NCI-H526 treated with DMSO at 0.1 percent for 48 hours (cell line): ENCODE data around the gene CDK14.

Source experiments
- DNase-seq: peaks from one replicate; lab custom pipeline; 2025; lab: John Stamatoyannopoulos, UW

The CDK14 gene

GRCh38 chr7:91050677-91051076, 454.6 kb downstream of the CDK14 start:
- no peak for DNase-seq

DNA sequence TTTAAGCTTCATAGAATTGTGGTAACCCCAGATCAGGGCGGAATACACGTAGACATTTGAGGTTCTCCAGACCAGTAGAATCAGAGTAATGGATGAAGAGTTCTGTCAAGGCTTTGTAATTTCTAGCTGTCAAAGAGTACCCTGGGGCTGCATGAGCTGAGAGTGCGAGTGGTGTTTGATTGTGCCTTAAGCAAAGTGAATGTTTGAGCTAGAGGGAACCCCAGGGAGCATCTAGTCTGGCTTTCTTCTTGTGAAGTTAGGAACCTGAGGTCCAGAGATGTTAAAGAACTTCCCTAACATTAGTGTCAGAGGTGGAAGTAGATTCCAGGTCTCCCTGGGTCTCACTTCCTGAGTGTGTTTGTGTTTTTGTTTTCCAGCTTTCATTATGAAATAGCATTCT, 455.8 kb downstream of the CDK14 start:
- no peak for DNase-seq

GRCh38 chr7:91054374-91054773, 458.3 kb downstream of the CDK14 start:
- DNase-seq, result no peak

- no peak for DNase-seq
These were observed 459.1 kb downstream of the CDK14 start for GRCh38 chr7:91055219-91055618.

DNA sequence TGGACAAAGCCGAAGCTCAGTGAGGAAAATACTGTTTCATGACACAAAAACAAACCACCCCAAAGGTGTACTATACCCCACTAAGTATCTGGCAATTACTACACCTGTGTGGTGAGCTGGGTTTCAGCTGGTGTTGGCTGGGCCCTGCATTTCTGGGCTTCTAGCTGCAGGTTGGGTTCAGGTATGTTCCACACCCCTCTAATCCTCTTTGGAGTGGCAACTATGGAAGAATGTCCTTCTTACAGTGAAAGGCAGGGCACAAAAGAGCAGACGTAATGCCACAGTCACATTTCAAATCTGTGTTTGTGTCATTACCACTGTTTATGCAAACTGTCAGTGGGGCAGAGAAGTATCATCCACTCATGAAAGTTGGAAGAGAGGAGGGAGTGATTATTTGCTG, 466.6 kb downstream of the CDK14 start:
- no peak for DNase-seq

DNA sequence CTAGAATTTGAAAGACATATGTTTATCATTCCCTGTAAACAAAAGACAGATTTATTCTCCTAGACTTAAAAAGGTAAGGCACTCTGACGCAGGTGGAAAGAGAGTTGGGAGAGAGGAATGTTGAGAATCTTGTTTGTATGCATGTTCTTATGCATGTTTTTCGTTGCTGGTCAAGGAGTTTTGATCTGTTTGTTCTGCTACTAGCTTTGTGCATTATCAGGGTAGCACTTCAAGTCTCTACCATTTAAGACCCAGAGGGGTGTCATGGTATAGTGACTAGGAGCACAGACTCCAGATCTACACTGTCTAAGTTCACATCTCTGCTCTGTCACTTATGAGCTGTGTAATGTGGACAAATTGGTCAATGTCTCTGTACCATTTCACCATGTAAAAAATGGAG, 467.9 kb downstream of the CDK14 start:
- no peak for DNase-seq

GRCh38 chr7:91064938-91065337, 468.8 kb downstream of the CDK14 start:
- DNase-seq, result no peak

GRCh38 chr7:91066627-91067026, 470.5 kb downstream of the CDK14 start:
- DNase-seq, result peak; percentile 47

GRCh38 chr7:91067242-91067641, 471.1 kb downstream of the CDK14 start:
- no peak for DNase-seq

- no peak for DNase-seq
These were observed 472.1 kb downstream of the CDK14 start for GRCh38 chr7:91068136-91068795.

GRCh38 chr7:91069146-91069545, 473.0 kb downstream of the CDK14 start:
- no peak for DNase-seq

GRCh38 chr7:91079487-91079886, 483.4 kb downstream of the CDK14 start:
- DNase-seq, result no peak

- DNase-seq, result peak; percentile 14
These were observed 484.2 kb downstream of the CDK14 start for GRCh38 chr7:91080351-91080750.

GRCh38 chr7:91082038-91082437, 485.9 kb downstream of the CDK14 start:
- DNase-seq, result no peak

DNA sequence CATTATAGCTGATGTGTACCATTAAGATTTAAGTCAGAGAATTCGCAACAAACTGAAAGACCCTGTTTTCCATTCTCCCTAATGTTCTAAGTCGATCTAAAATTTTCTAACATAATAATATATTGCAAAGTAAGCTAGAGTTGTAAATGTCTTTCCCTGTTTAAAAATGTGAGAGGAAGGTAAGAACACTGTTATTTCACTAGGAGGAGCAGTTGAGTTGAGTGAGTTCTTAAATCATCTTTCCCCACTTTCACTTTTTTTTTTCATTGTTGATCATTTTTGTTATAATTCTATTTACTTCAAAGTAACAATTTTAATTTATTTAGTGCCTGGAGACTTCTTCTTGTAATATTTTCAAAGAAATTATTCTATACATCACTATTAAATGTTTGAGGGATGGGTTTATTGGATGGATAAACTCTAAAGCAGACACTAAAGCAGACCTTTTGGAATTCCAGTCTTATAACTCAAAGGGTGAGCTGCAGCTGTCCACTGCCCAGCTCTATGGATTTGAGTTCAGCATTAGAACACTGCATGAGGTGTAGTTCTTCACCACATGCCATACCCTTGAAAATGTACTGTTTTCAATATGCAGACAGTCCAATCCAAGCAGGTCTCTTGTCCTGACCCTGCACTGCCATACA, 486.9 kb downstream of the CDK14 start:
- DNase-seq, result no peak

DNA sequence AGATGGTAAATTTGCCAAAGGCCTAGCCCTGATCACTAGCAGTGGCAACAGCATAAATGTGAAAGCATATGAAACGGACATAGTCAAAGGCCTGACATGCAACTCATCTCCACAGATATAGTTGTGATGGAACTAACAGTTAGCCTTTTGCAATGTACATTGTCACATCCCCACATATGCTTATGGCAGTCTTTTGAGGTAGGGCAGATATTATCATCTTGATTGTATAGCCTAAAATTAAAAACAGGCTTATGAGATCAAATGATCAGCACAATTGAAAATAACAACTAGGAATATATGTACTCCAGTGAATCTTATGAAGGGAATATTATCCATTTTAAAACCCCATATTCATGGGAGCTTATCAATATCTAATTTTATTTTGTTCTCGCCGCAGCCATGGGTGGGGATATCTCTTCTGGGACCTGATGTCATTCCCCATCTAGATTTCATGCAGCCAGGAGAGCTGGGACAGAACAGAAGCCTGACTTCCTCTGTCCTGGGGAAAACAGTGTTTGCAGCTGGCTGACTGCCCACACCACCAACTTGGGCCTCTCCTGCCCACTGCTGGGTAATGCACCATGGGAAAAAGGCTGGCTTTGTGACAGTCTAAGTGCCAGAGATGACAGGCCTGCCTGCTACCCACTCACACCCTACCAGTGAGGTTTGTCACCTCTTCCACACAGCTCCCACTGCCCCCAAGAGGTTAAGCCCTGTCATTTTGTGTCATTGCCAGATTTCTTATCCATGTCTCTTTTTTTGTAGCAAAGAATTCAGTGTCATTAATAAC, 487.9 kb downstream of the CDK14 start:
- no peak for DNase-seq

DNA sequence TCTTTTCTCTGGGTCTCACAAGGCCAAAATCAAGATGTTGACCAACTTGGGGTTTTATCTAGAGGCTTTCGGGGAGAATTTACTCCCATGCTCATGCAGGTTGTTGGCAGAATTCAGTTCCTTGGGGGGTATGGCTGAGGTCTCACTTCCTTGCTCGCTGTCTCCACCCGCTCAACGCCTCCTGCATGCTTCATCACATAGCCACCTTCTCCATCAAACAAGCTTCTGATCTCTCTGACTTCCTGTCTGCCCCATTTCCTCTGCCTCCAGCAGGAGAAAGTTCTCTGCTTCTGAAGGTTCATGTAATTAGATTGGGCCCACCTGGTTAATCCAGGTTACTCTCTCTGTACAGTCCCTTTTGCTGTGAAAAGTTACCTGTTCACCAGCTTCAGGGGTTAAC, 489.1 kb downstream of the CDK14 start:
- no peak for DNase-seq

- no peak for DNase-seq
These were observed 490.1 kb downstream of the CDK14 start for GRCh38 chr7:91086200-91086599.

- no peak for DNase-seq
These were observed 492.0 kb downstream of the CDK14 start for GRCh38 chr7:91088156-91088555.

DNA sequence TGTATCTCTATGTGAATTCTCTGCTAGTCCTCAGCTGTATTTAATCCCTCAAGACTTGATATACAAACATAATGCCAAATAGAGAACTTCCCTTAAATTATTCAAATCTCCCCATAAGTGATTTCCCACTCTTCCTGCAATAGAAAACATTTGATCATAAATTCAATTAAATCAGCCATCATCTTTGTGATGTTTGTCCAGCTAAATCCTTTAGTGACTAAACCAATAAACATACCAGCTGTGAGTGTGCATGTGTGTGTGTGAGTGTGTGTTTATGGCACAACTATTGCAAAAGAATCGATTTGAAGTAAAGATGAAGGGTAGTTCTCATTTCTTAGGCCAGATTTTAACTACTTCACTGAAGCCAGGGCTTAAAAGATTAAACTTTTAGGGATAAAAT, 492.6 kb downstream of the CDK14 start:
- no peak for DNase-seq

DNA sequence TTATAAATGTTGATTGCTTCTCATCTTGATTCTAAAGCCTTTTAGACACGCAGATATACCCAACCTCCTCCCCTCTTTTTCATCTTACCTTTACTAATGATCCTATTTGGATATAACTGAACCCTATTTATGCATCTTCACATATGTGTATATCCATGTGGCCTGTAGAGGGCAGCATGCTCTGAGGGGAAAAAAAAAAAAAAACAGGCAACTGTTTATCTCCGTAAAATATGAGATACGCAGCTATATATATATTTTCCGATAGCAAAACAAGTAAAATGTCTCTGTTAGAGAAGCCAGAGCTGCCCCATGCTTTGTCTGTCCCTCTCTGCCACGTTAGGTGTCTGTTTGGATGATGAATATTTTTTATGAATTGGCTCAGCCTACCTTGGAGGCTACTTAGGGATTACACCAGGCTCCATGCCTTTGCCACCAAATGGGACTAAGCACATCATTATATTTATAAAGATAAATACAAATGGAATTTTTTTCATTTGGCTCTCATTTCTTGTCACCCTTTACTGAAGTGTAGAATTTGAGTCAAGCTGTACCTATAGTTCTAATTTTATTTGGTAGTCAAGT, 493.4 kb downstream of the CDK14 start:
- peak; percentile 52 for DNase-seq

GRCh38 chr7:91090684-91091083, 494.6 kb downstream of the CDK14 start:
- DNase-seq, result no peak

- no peak for DNase-seq
These were observed 495.5 kb downstream of the CDK14 start for GRCh38 chr7:91091631-91092030.
